HCT116 (cell line): Measurements from ENCODE around the gene NAV3. TPM values are rescaled to one million over a fixed set of nuclear protein-coding genes. Genes with fewer than 3 reads are reported as not detected.

ENCODE experiments used
- ATAC-seq: fragments of 200-7000 bp; cut with Tn5 transposase; 2 replicates; pipeline ENCODE4 v1.9.1; 2020; ENCODE audit warnings: mild to moderate bottlenecking, moderate library complexity
- BruUV-seq: library from RNA; stranded (reverse); fragments of 400-500 nt; replicated peaks from 2 replicates; lab custom pipeline; 2021; lab: Mats Ljungman, UMichigan
- CTCF ChIA-PET: fragments of 300-600 bp; sonication (Branson Sonifier 250); formaldehyde crosslinking; loops from one replicate; lab custom pipeline; 2021; ENCODE audit warnings: antibody characterized with exemption; lab: Charles Lee
- POLR2A ChIA-PET: fragments of 300-600, 350-600 bp; sonication (Branson Sonifier 250); formaldehyde crosslinking; loops from one replicate; lab custom pipeline; 2021; ENCODE audit warnings: antibody characterized with exemption; lab: Charles Lee
- RAD21 ChIA-PET, 2 experiments: fragments of 300-600 bp; sonication (Branson Sonifier 250); formaldehyde crosslinking; loops; one replicate each; lab custom pipeline; 2023; ENCODE audit warnings: low total read pairs in 2 of 2; ENCODE audit not compliant: uncharacterized antibody in 2 of 2, unreplicated experiment in 2 of 2, low non-redundant PET in 1 of 2; lab: Charles Lee
- DNase-seq: peaks from one replicate; pipeline ENCODE4 v3.0.0-alpha.2; 2010; ENCODE audit warnings: low read depth, low spot score
- H2AFZ ChIP-seq: fragments of 200-600 bp; shearing (Covaris generic), sonication (generic); 2 replicates; pipeline ENCODE4 v1.6.1; 2017; ENCODE audit warnings: low read depth, mixed run types, mixed read lengths, antibody characterized with exemption, low read length; ENCODE audit not compliant: poor library complexity, severe bottlenecking
- H3K27ac ChIP-seq: 2 replicates; pipeline ENCODE4 v1.5.1; 2012; ENCODE audit warnings: low read depth, low read length
- H3K27me3 ChIP-seq: fragments of 200-600 bp; sonication (generic); 2 replicates; pipeline ENCODE4 v1.6.1; 2016; ENCODE audit warnings: mixed run types, low read length, mixed read lengths; ENCODE audit not compliant: insufficient read depth
- H3K36me3 ChIP-seq, 2 experiments: fragments of 200-500 bp in 1 of 2; fragments of 200-600 bp in 1 of 2; sonication (Bioruptor generic) in 1 of 2; sonication (generic) in 1 of 2; 2 replicates each; pipeline versions ENCODE4 v1.5.1 to v1.6.1; 2014 to 2016; ENCODE audit warnings: low read length in 2 of 2, inconsistent platforms in 1 of 2, mixed read lengths in 1 of 2, mixed run types in 1 of 2; ENCODE audit not compliant: insufficient read depth in 2 of 2, control insufficient read depth in 1 of 2
- H3K4me1 ChIP-seq, 2 experiments: fragments of 200-600 bp in 1 of 2; sonication (generic) in 1 of 2; 2 replicates each; pipeline versions ENCODE4 v1.5.1 to v1.6.1; 2012 to 2017; ENCODE audit warnings: low read length in 2 of 2, inconsistent platforms in 1 of 2, mild to moderate bottlenecking in 1 of 2, mixed read lengths in 1 of 2, mixed run types in 1 of 2, moderate library complexity in 1 of 2; ENCODE audit not compliant: insufficient read depth in 2 of 2, control insufficient read depth in 1 of 2
- H3K4me2 ChIP-seq: fragments of 200-600 bp; sonication (generic); 2 replicates; pipeline ENCODE4 v1.6.1; 2017; ENCODE audit warnings: mixed run types, low read length, mixed read lengths
- H3K4me3 ChIP-seq, 2 experiments: fragments of 200-600 bp in 1 of 2; sonication (generic) in 1 of 2; replicated peaks in 1 of 2; 2 replicates each; pipeline ENCODE4 v1.5.1; 2011 to 2016; ENCODE audit warnings: low read length in 2 of 2, control low read depth in 1 of 2, low read depth in 1 of 2, mild to moderate bottlenecking in 1 of 2, mixed read lengths in 1 of 2, mixed run types in 1 of 2
- H3K79me2 ChIP-seq: fragments of 200-600 bp; sonication (generic); 2 replicates; pipeline ENCODE4 v1.6.1; 2017; ENCODE audit warnings: mild to moderate bottlenecking, mixed run types, low read length, moderate library complexity, mixed read lengths; ENCODE audit not compliant: insufficient read depth
- H3K9ac ChIP-seq: fragments of 200-600 bp; sonication (generic); 2 replicates; pipeline ENCODE4 v1.6.1; 2016; ENCODE audit warnings: low read length, mixed read lengths
- H3K9me2 ChIP-seq: fragments of 200-600 bp; sonication (generic), shearing (Covaris generic); 2 replicates; pipeline ENCODE4 v1.6.1; 2017; ENCODE audit warnings: mixed run types, mild to moderate bottlenecking, moderate library complexity; ENCODE audit not compliant: insufficient read depth
- H3K9me3 ChIP-seq, 2 experiments: fragments of 200-500 bp in 1 of 2; fragments of 200-600 bp in 1 of 2; sonication (Bioruptor generic) in 1 of 2; sonication (generic) in 1 of 2; 2 replicates each; pipeline ENCODE4 v1.6.1; 2014 to 2017; ENCODE audit warnings: low read length in 2 of 2, mixed read lengths in 2 of 2, inconsistent platforms in 1 of 2, low read depth in 1 of 2, mild to moderate bottlenecking in 1 of 2, mixed run types in 1 of 2, moderate library complexity in 1 of 2; ENCODE audit not compliant: control insufficient read depth in 1 of 2, insufficient read depth in 1 of 2
- H4K20me1 ChIP-seq: fragments of 200-600 bp; sonication (generic), shearing (Covaris generic); 2 replicates; pipeline ENCODE4 v1.6.1; 2017; ENCODE audit warnings: mixed run types, mild to moderate bottlenecking, moderate library complexity; ENCODE audit not compliant: insufficient read depth
- CBX3 ChIP-seq: IDR thresholded peaks from 2 replicates; pipeline ENCODE4 v1.6.1; 2012; ENCODE audit warnings: low read depth
- EZH2 ChIP-seq: fragments of 200-600 bp; sonication (generic); IDR thresholded peaks from 2 replicates; pipeline ENCODE4 v1.6.1; 2017; ENCODE audit warnings: antibody characterized with exemption, mixed run types
- EZH2phosphoT487 ChIP-seq: fragments of 200-600 bp; IDR thresholded peaks from 2 replicates; pipeline ENCODE4 v1.6.1; 2018; ENCODE audit warnings: antibody characterized with exemption, borderline replicate concordance
- FOSL1 ChIP-seq: IDR thresholded peaks from 2 replicates; pipeline ENCODE4 v1.6.1; 2012; ENCODE audit warnings: low read depth
- POLR2AphosphoS5 ChIP-seq: IDR thresholded peaks from 2 replicates; pipeline ENCODE4 v1.6.1; 2011; ENCODE audit warnings: mild to moderate bottlenecking, low read depth, low read length, moderate library complexity
- RAD21 ChIP-seq: IDR thresholded peaks from 2 replicates; pipeline ENCODE4 v1.6.1; 2012; ENCODE audit warnings: low read depth, mild to moderate bottlenecking
- SIN3A ChIP-seq: IDR thresholded peaks from 2 replicates; pipeline ENCODE4 v1.6.1; 2012; ENCODE audit warnings: low read depth
- YY1 ChIP-seq: IDR thresholded peaks from 2 replicates; pipeline ENCODE4 v1.6.1; 2011; ENCODE audit warnings: low read length, low read depth, moderate library complexity, mild to moderate bottlenecking; ENCODE audit not compliant: insufficient replicate concordance; ENCODE audit errors: extremely low read depth
- ZFX ChIP-seq: fragments of 450-650 bp; IDR thresholded peaks from 2 replicates; pipeline ENCODE4 v1.6.1; 2017
- intact Hi-C: fragments of 100-400 bp; cut with micrococcal nuclease; formaldehyde crosslinking; loops from 2 replicates; pipeline ENCODE4 v1.10.0; 2022
- total RNA-seq: library from RNA; stranded (reverse); gene quantifications from one replicate; pipeline ENCODE4 v1.2.1, GENCODE V29; 2021; ENCODE audit not compliant: unreplicated experiment
- TF ChIP-seq, protein P1 (sequence below): IDR thresholded peaks from 2 replicates; pipeline ENCODE4 v1.6.1; 2012
- TF ChIP-seq, protein P2 (sequence below): IDR thresholded peaks from 2 replicates; pipeline ENCODE4 v1.6.1; 2012; ENCODE audit warnings: low read depth
- TF ChIP-seq, protein P3 (sequence below): IDR thresholded peaks from 2 replicates; pipeline ENCODE4 v1.6.1; 2012

Gene NAV3
- total RNA-seq, 1 experiment from 2014 or later = 7.8 TPM

DNA sequence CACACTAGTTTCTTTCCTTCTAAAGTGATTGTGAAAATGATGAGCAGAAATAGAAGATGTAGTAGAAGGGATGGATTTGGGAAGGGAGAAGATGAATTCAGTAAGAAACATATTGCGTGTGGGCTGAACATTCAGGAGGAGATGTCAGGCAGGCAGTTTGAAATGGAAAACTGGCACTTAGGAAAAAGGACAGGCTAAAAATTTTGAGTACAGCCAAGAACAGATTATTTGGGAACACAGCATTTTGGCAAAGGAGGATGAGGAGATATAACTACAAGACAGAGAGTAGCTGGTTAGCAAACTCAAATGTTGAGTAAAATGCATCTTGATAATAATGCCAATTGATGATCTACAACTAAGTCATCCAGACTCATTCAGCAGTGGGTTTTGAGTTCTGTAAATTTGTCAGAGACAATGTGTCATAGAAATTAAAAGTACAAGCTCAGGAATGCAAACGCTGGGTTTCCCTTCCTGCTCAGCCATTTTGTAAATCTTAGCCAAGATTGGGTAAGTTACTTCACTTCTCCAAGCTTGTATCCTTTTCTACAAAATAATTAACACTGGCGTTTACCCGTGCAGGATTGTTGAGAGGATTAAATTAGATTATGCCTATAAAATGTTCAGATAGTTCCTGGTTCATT lies 255.0 kb downstream of the NAV3 start:
- no peaks in the 10 kb centered on the region for H3K9me2 ChIP-seq
- H2AFZ ChIP-seq = no peak overlapping the region
- DNase-seq = no peak
- no peaks in the 10 kb centered on the region for H4K20me1 ChIP-seq
- no peaks in the 10 kb centered on the region for H3K27me3 ChIP-seq
- intact Hi-C loops = no loop called here
- TF ChIP-seq RAD21 (no peak), YY1 (no peak), EZH2phosphoT487 (no peak), SIN3A (no peak), CBX3 (no peak), ZFX (no peak), FOSL1 (no peak), EZH2 (no peak), POLR2AphosphoS5 (no peak)
- TF ChIP-seq, protein P1, sequence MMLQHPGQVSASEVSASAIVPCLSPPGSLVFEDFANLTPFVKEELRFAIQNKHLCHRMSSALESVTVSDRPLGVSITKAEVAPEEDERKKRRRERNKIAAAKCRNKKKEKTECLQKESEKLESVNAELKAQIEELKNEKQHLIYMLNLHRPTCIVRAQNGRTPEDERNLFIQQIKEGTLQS = no peak
- TF ChIP-seq, protein P2, sequence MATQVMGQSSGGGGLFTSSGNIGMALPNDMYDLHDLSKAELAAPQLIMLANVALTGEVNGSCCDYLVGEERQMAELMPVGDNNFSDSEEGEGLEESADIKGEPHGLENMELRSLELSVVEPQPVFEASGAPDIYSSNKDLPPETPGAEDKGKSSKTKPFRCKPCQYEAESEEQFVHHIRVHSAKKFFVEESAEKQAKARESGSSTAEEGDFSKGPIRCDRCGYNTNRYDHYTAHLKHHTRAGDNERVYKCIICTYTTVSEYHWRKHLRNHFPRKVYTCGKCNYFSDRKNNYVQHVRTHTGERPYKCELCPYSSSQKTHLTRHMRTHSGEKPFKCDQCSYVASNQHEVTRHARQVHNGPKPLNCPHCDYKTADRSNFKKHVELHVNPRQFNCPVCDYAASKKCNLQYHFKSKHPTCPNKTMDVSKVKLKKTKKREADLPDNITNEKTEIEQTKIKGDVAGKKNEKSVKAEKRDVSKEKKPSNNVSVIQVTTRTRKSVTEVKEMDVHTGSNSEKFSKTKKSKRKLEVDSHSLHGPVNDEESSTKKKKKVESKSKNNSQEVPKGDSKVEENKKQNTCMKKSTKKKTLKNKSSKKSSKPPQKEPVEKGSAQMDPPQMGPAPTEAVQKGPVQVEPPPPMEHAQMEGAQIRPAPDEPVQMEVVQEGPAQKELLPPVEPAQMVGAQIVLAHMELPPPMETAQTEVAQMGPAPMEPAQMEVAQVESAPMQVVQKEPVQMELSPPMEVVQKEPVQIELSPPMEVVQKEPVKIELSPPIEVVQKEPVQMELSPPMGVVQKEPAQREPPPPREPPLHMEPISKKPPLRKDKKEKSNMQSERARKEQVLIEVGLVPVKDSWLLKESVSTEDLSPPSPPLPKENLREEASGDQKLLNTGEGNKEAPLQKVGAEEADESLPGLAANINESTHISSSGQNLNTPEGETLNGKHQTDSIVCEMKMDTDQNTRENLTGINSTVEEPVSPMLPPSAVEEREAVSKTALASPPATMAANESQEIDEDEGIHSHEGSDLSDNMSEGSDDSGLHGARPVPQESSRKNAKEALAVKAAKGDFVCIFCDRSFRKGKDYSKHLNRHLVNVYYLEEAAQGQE = no peak
- TF ChIP-seq, protein P3, sequence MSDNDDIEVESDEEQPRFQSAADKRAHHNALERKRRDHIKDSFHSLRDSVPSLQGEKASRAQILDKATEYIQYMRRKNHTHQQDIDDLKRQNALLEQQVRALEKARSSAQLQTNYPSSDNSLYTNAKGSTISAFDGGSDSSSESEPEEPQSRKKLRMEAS = no peak
- TF ChIP-seq, all 23 proteins: peak for 0
- H3K27ac ChIP-seq = no peak overlapping the region
- POLR2A ChIA-PET = no interaction called here
- ATAC-seq = no peak
- H3K9ac ChIP-seq = no peak overlapping the region
- no peaks in the 10 kb centered on the region for H3K79me2 ChIP-seq
- CTCF ChIA-PET = no interaction called here
- H3K4me2 ChIP-seq = no peak overlapping the region
- H3K4me3 ChIP-seq = no peak overlapping the region
- BruUV-seq = no TSS peak
- no peaks in the 10 kb centered on the region for H3K4me1 ChIP-seq
- no peaks in the 10 kb centered on the region for H3K36me3 ChIP-seq
- H3K9me3 ChIP-seq = no peaks in the 10 kb centered on the region
- RAD21 ChIA-PET = no interaction called here
